Suprapubic skin (tissue), 4 donors: ENCODE data around the gene PLXDC2.

Source experiments
- CTCF ChIP-seq, 2 donors: fragments of 200-600 bp in 1 of 2; fragments of 450-650 bp in 1 of 2; sonication (generic) in 1 of 2; IDR thresholded peaks; one replicate each; pipeline ENCODE4 v1.5.1; 2016 to 2019; ENCODE audit warnings: antibody characterized with exemption in 2 of 2, mild to moderate bottlenecking in 1 of 2, moderate library complexity in 1 of 2
- POLR2A ChIP-seq, 2 donors: fragments of 450-650 bp; IDR thresholded peaks; one replicate each; pipeline ENCODE4 v1.6.1; 2017; ENCODE audit warnings: antibody characterized with exemption in 2 of 2, mild to moderate bottlenecking in 2 of 2, moderate library complexity in 2 of 2
- POLR2AphosphoS5 ChIP-seq, 3 donors: sonication (generic); formaldehyde crosslinking; IDR thresholded peaks; one replicate each; pipeline ENCODE4 v1.6.1; 2017; ENCODE audit warnings: antibody characterized with exemption in 3 of 3

- TF ChIP-seq CTCF (IDR thresholded peaks at IDR 0.05) (no peak), POLR2A (IDR thresholded peaks at IDR 0.05) (no peak), POLR2AphosphoS5 (IDR thresholded peaks at IDR 0.05) (no peak)
Measured at GRCh38 chr10:20232079-20232705, 416.0 kb downstream of the PLXDC2 start.
